Amniotic epithelial cell (primary cell): ENCODE measurements around the gene SLC39A1.

Experiments
- DNase-seq: peaks from one replicate; pipeline ENCODE4 v3.0.0-alpha.2; 2010; ENCODE audit warnings: low read depth

Gene SLC39A1

GRCh38 chr1:153953859-153954365 lies 9.4 kb downstream of the SLC39A1 start:
- no peak for DNase-seq

- DNase-seq = no peak
Measured at GRCh38 chr1:153951801-153952200, 11.5 kb downstream of the SLC39A1 start.

- no peak for DNase-seq
Measured at GRCh38 chr1:153951183-153951582, 12.2 kb downstream of the SLC39A1 start.

GRCh38 chr1:153946622-153947241 lies 16.6 kb downstream of the SLC39A1 start, which contains the start of gene DENND4B:
Gene DENND4B, minus strand, starts transcription at chr1:153946718. Its CDS starts 2,344 bp downstream, at chr1:153944374.
- peak; percentile 64 for DNase-seq

- DNase-seq = peak; percentile 61
Measured at GRCh38 chr1:153945795-153946621, 17.3 kb downstream of the SLC39A1 start.

- peak; percentile 56 for DNase-seq
Measured at GRCh38 chr1:153945131-153945794, 18.1 kb downstream of the SLC39A1 start.

GRCh38 chr1:153944827-153945117 lies 18.6 kb downstream of the SLC39A1 start:
- DNase-seq = no peak

- peak; percentile 19 for DNase-seq
Measured at GRCh38 chr1:153944005-153944826, 19.1 kb downstream of the SLC39A1 start.

GRCh38 chr1:153942766-153943549 lies 20.4 kb downstream of the SLC39A1 start:
- no peak for DNase-seq

GRCh38 chr1:153941826-153942725 lies 21.3 kb downstream of the SLC39A1 start:
- DNase-seq = no peak

GRCh38 chr1:153940756-153941155 lies 22.6 kb downstream of the SLC39A1 start:
- DNase-seq = no peak

GRCh38 chr1:153939476-153939875 lies 23.9 kb downstream of the SLC39A1 start:
- DNase-seq = no peak

- DNase-seq = no peak
Measured at GRCh38 chr1:153938996-153939395, 24.3 kb downstream of the SLC39A1 start.

GRCh38 chr1:153937331-153937730 lies 26.0 kb downstream of the SLC39A1 start:
- no peak for DNase-seq

- no peak for DNase-seq
Measured at GRCh38 chr1:153936011-153936802, 27.1 kb downstream of the SLC39A1 start.

- DNase-seq = no peak
Measured at GRCh38 chr1:153934746-153935145, 28.6 kb downstream of the SLC39A1 start.

GRCh38 chr1:153933955-153934354 lies 29.4 kb downstream of the SLC39A1 start:
- DNase-seq = no peak

- no peak for DNase-seq
Measured at GRCh38 chr1:153933430-153933829, 29.9 kb downstream of the SLC39A1 start.
